Pancreas (tissue), 10 donors: ENCODE measurements around the gene UEVLD. TPM values are rescaled to one million over a fixed set of nuclear protein-coding genes. Genes with fewer than 3 reads are reported as not detected.

ENCODE experiments used
- ATAC-seq, 4 donors: fragments of 200-7000 bp; cut with Tn5 transposase; one replicate each; pipeline versions ENCODE4 v1.8.0 to v1.9.1; 2020; ENCODE audit warnings: mild to moderate bottlenecking in 4 of 4, moderate library complexity in 4 of 4
- DNase-seq, 6 donors: peaks; one replicate each; pipeline ENCODE4 v3.0.0-alpha.2; 2020
- FAIRE-seq: peaks from 2 replicates; lab custom pipeline; 2012; peaks lifted over from hg19 to GRCh38; lab: Jason Lieb, UNC
- H3K27ac ChIP-seq, 4 donors: fragments of 200-600 bp; sonication (generic); 1 replicate in 3 of 4; 2 replicates in 1 of 4; pipeline versions ENCODE4 v1.5.0 to v1.8.0; 2020
- H3K27me3 ChIP-seq, 4 donors: fragments of 200-600 bp; one replicate each; pipeline ENCODE4 v1.8.0; 2021
- H3K36me3 ChIP-seq, 3 donors: fragments of 200-600 bp; sonication (generic) in 1 of 3; one replicate each; pipeline versions ENCODE4 v1.5.0 to v1.8.0; 2020 to 2021
- H3K4me1 ChIP-seq, 3 donors: fragments of 200-600 bp; one replicate each; pipeline ENCODE4 v1.8.0; 2021
- H3K4me3 ChIP-seq, 4 donors: fragments of 200-600 bp; sonication (generic) in 2 of 4; one replicate each; pipeline versions ENCODE4 v1.5.0 to v1.8.0; 2020 to 2021
- H3K9me3 ChIP-seq, 4 donors: fragments of 200-600 bp; one replicate each; pipeline ENCODE4 v1.8.0; 2021
- CTCF ChIP-seq, 4 donors: fragments of 200-600 bp; sonication (generic) in 3 of 4; IDR thresholded peaks; one replicate each; pipeline versions ENCODE4 v1.5.0 to v1.8.0; 2021; ENCODE audit warnings: antibody characterized with exemption in 4 of 4
- WGBS, 2 donors: extraction: QIAGEN DNeasy Blood & Tissue Kit; methylation state at CpG; one replicate each; pipeline ENCODE4 v1.1.7; 2013; 5-methylcytosine and 5-hydroxymethylcytosine counted together
- intact Hi-C, 3 donors: fragments of 100-400 bp; cut with DNase I; formaldehyde crosslinking; loops; one replicate each; pipeline versions ENCODE4 v1.11.1 to v1.14.2; 2022
- polyA plus RNA-seq, 2 donors: library from polyadenylated mRNA; stranded (reverse); fragments of 200-250 nt; gene quantifications; one replicate each; pipeline ENCODE4 v1.2.3, GENCODE V29; 2013
- total RNA-seq, 6 donors: library from RNA; stranded (reverse); fragmentation: NEBNext Ultra II Directional in 4 of 6; extraction: Animal tissue kit (Norgen Biotek cat#: 25700) in 4 of 6; gene quantifications; one replicate each; pipeline versions ENCODE4 v1.2.1 to v1.2.4, GENCODE V29; 2021 to 2023
- donor health status: healthy with polysubstance abuse.
- donor health status: DM: no; HTN: no; CAD: no; lungs with moderate emphysema.
- donor health status: DM: no; HTN: no; CAD: no.
- donor health status: control.
- donor health status: control.
- donor health status: Bipolar disorder and iron deficiency.
- donor health status: DM: yes; HTN: yes; CAD: no.
- donor health status: DM: no; HTN: no; CAD: no.
- donor health status: DM: no; HTN: no; CAD: no.
- donor health status: DM: yes; HTN: yes; CAD: no.

UEVLD gene
- total and polyA plus RNA-seq, 8 donors: 3.3 to 11.2 (median 7.8) TPM

- no peak for FAIRE-seq
Measured at GRCh38 chr11:18493310-18493709, 95.2 kb downstream of the UEVLD start.

GRCh38 chr11:18492888-18493287 is 95.6 kb downstream of the UEVLD start:
- FAIRE-seq (no peak), DNase-seq (no peak), ATAC-seq (no peak)
- H3K4me1 ChIP-seq: peaks cover 5 to 11% (median 7%) of the 10 kb centered on the region in 3 donors
- peaks cover 0 to 4% (median 0%) of the 10 kb centered on the region in 3 donors for H3K36me3 ChIP-seq
- no peaks in the 10 kb centered on the region for H3K9me3 ChIP-seq
- no peak for TF ChIP-seq CTCF (IDR thresholded peaks at IDR 0.05)
- H3K27ac ChIP-seq: peak overlapping the region in 1 of 4 donors; percentile 11
- intact Hi-C loops: no loop called here
- no peaks in the 10 kb centered on the region for H3K27me3 ChIP-seq
- no peak overlapping the region for H3K4me3 ChIP-seq

More at GRCh38 chr11:18493310-18493709, 95.2 kb downstream of the UEVLD start:
- peaks cover 5 to 11% (median 7%) of the 10 kb centered on the region in 3 donors for H3K4me1 ChIP-seq
- intact Hi-C loops: no loop called here
- no peaks in the 10 kb centered on the region for H3K9me3 ChIP-seq
- H3K27ac ChIP-seq: peak overlapping the region in 1 of 4 donors; percentile 11
- ATAC-seq (peak in 3 of 4 donors; percentile 58 to 74 (median 63)), DNase-seq (no peak)
- WGBS, 2 donors: 41 to 43% methylated on average over 4 of the region's 4 CpGs
- no peak for TF ChIP-seq CTCF (IDR thresholded peaks at IDR 0.05)
- no peaks in the 10 kb centered on the region for H3K27me3 ChIP-seq
- H3K4me3 ChIP-seq: no peak overlapping the region
- H3K36me3 ChIP-seq: peaks cover 0 to 4% (median 3%) of the 10 kb centered on the region in 3 donors

GRCh38 chr11:18491924-18492323 is 96.6 kb downstream of the UEVLD start:
- no peaks in the 10 kb centered on the region for H3K9me3 ChIP-seq
- H3K36me3 ChIP-seq: peaks cover 0 to 4% (median 0%) of the 10 kb centered on the region in 3 donors
- FAIRE-seq (no peak), ATAC-seq (no peak), DNase-seq (no peak)
- intact Hi-C loops: no loop called here
- TF ChIP-seq CTCF (IDR thresholded peaks at IDR 0.05): no peak
- WGBS, 2 donors: 98 to 99% methylated on average over 2 of the region's 2 CpGs
- H3K27me3 ChIP-seq: no peaks in the 10 kb centered on the region
- peaks cover 5 to 11% (median 7%) of the 10 kb centered on the region in 3 donors for H3K4me1 ChIP-seq
- no peak overlapping the region for H3K27ac ChIP-seq
- H3K4me3 ChIP-seq: no peak overlapping the region

- no peaks in the 10 kb centered on the region for H3K27me3 ChIP-seq
- no peak for DNase-seq
- intact Hi-C loops: no loop called here
- no peak for FAIRE-seq
- ATAC-seq: peak in 1 of 4 donors; percentile 29
- H3K27ac ChIP-seq: peak overlapping the region in 1 of 4 donors; percentile 6
- H3K36me3 ChIP-seq: peaks cover 0 to 4% (median 0%) of the 10 kb centered on the region in 3 donors
- TF ChIP-seq CTCF (IDR thresholded peaks at IDR 0.05): no peak
- H3K4me3 ChIP-seq: no peak overlapping the region
- peaks cover 5 to 11% (median 7%) of the 10 kb centered on the region in 3 donors for H3K4me1 ChIP-seq
- 89 to 92% methylated on average over 15 of the region's 15 CpGs for WGBS, 2 donors
- no peaks in the 10 kb centered on the region for H3K9me3 ChIP-seq
Measured at GRCh38 chr11:18490736-18491485, 97.6 kb downstream of the UEVLD start.

- H3K27ac ChIP-seq: peak overlapping the region in 1 of 4 donors; percentile 6
- no peak for TF ChIP-seq CTCF (IDR thresholded peaks at IDR 0.05)
- no peak overlapping the region for H3K4me3 ChIP-seq
- WGBS, 2 donors: 81 to 85% methylated on average over 1 of the region's 1 CpG
- DNase-seq: no peak
- intact Hi-C loops: no loop called here
- H3K36me3 ChIP-seq: peaks cover 0 to 4% (median 0%) of the 10 kb centered on the region in 3 donors
- H3K27me3 ChIP-seq: no peaks in the 10 kb centered on the region
- no peak for FAIRE-seq
- peaks cover 5 to 11% (median 7%) of the 10 kb centered on the region in 3 donors for H3K4me1 ChIP-seq
- peak in 1 of 4 donors; percentile 39 for ATAC-seq
- H3K9me3 ChIP-seq: no peaks in the 10 kb centered on the region
Measured at GRCh38 chr11:18490319-18490718, 98.2 kb downstream of the UEVLD start.
